H1 (cell line): Measurements from ENCODE around the gene CYP4B1. TPM values are rescaled to one million over a fixed set of nuclear protein-coding genes. Genes with fewer than 3 reads are reported as not detected.

ENCODE experiments used
- CTCF ChIA-PET: fragments of 300-600 bp; sonication (Branson Sonifier 250); formaldehyde crosslinking; loops from one replicate; lab custom pipeline; 2021; ENCODE audit not compliant: partially characterized antibody; lab: Charles Lee
- POLR2A ChIA-PET: fragments of 300-600 bp; sonication (Branson Sonifier 250); formaldehyde crosslinking; loops from one replicate; lab custom pipeline; 2021; ENCODE audit warnings: inconsistent platforms; ENCODE audit not compliant: partially characterized antibody; lab: Charles Lee
- DNase-seq, 2 experiments: peaks; one replicate each; pipeline versions ENCODE4 v3.0.0 to v3.0.0-alpha.2; 2010 to 2022; ENCODE audit warnings: low spot score in 2 of 2, low read depth in 1 of 2, mixed read lengths in 1 of 2
- FAIRE-seq: peaks from 2 replicates; lab custom pipeline; 2011; peaks lifted over from hg19 to GRCh38; lab: Jason Lieb, UNC
- H2AFZ ChIP-seq: 2 replicates; pipeline ENCODE4 v1.8.1; 2012; ENCODE audit warnings: low read length, inconsistent platforms
- H2AK5ac ChIP-seq: 2 replicates; pipeline ENCODE4 v1.6.1; 2013; ENCODE audit warnings: low read depth, low read length
- H2BK120ac ChIP-seq: replicated peaks from 2 replicates; pipeline ENCODE3; 2013; ENCODE audit warnings: low read depth, low read length, inconsistent platforms
- H2BK12ac ChIP-seq: 2 replicates; pipeline ENCODE4 v1.6.1; 2013; ENCODE audit warnings: low read depth, low read length
- H2BK15ac ChIP-seq: 2 replicates; pipeline ENCODE4 v1.6.1; 2013; ENCODE audit warnings: low read length
- H2BK20ac ChIP-seq: 2 replicates; pipeline ENCODE4 v1.6.1; 2013; ENCODE audit warnings: low read length
- H2BK5ac ChIP-seq: 2 replicates; pipeline ENCODE4 v1.6.1; 2013; ENCODE audit warnings: low read depth, low read length
- H3K14ac ChIP-seq: 2 replicates; pipeline ENCODE4 v1.6.1; 2013; ENCODE audit warnings: inconsistent platforms; ENCODE audit not compliant: insufficient read length
- H3K18ac ChIP-seq: 2 replicates; pipeline ENCODE4 v1.6.1; 2013; ENCODE audit warnings: low read length; ENCODE audit errors: extremely low read depth
- H3K23ac ChIP-seq: 2 replicates; pipeline ENCODE4 v1.6.1; 2013; ENCODE audit warnings: inconsistent platforms; ENCODE audit not compliant: insufficient read length
- H3K23me2 ChIP-seq: 2 replicates; pipeline ENCODE4 v1.6.1; 2013; ENCODE audit warnings: low read depth, low read length
- H3K27ac ChIP-seq: 2 replicates; pipeline ENCODE4 v1.6.1; 2011; ENCODE audit warnings: low read depth, low read length, inconsistent platforms
- H3K27me3 ChIP-seq, 4 experiments: replicated peaks in 1 of 4; 1 replicate in 1 of 4; 2 replicates in 3 of 4; pipeline versions ENCODE4 v1.6.1 to v1.8.1; 2011 to 2013; ENCODE audit warnings: low read length in 3 of 4, mild to moderate bottlenecking in 3 of 4, inconsistent platforms in 2 of 4, mixed read lengths in 2 of 4, moderate library complexity in 1 of 4; ENCODE audit not compliant: control insufficient read depth in 3 of 4, insufficient read depth in 3 of 4; ENCODE audit errors: extremely low read depth in 1 of 4
- H3K36me3 ChIP-seq, 4 experiments: 2 replicates each; pipeline versions ENCODE4 v1.6.1 to v1.8.1; 2011 to 2013; ENCODE audit warnings: mild to moderate bottlenecking in 4 of 4, low read length in 3 of 4, moderate library complexity in 2 of 4, control low read depth in 1 of 4, inconsistent platforms in 1 of 4; ENCODE audit not compliant: insufficient read depth in 4 of 4, control insufficient read depth in 2 of 4
- H3K4ac ChIP-seq: replicated peaks from 2 replicates; pipeline ENCODE3; 2013; ENCODE audit warnings: low read length, low read depth, mixed read lengths, inconsistent platforms; ENCODE audit not compliant: insufficient read length
- H3K4me1 ChIP-seq, 4 experiments: replicated peaks in 1 of 4; 1 replicate in 1 of 4; 2 replicates in 3 of 4; pipeline versions ENCODE4 v1.6.1 to v1.8.1; 2011 to 2013; ENCODE audit warnings: low read length in 3 of 4, inconsistent platforms in 2 of 4, mixed read lengths in 1 of 4; ENCODE audit not compliant: insufficient read depth in 4 of 4, control insufficient read depth in 3 of 4
- H3K4me2 ChIP-seq, 2 experiments: 2 replicates each; pipeline versions ENCODE4 v1.6.1 to v1.8.1; 2011 to 2013; ENCODE audit warnings: low read depth in 2 of 2, low read length in 2 of 2, control low read depth in 1 of 2, inconsistent platforms in 1 of 2, mild to moderate bottlenecking in 1 of 2; ENCODE audit not compliant: insufficient read depth in 1 of 2
- H3K4me3 ChIP-seq, 4 experiments: fragments of 200-600, 300-600 bp in 1 of 4; sonication (generic), shearing (Covaris generic), sonication (Bioruptor Twin) in 1 of 4; 2 replicates each; pipeline versions ENCODE4 v1.5.1 to v1.8.1; 2011 to 2016; ENCODE audit warnings: low read length in 4 of 4, low read depth in 3 of 4, control low read depth in 2 of 4, inconsistent platforms in 2 of 4, mild to moderate bottlenecking in 2 of 4, mixed read lengths in 1 of 4, moderate library complexity in 1 of 4; ENCODE audit not compliant: insufficient read depth in 2 of 4; ENCODE audit errors: extremely low read depth in 1 of 4
- H3K56ac ChIP-seq: replicated peaks from 2 replicates; pipeline ENCODE3; 2013; ENCODE audit warnings: low read depth, mild to moderate bottlenecking, mixed read lengths, low read length, inconsistent platforms; ENCODE audit not compliant: insufficient read length
- H3K79me1 ChIP-seq: 2 replicates; pipeline ENCODE4 v1.6.1; 2013; ENCODE audit warnings: low read depth, low read length, control low read depth
- H3K79me2 ChIP-seq, 2 experiments: 2 replicates each; pipeline versions ENCODE4 v1.6.1 to v1.8.1; 2012 to 2013; ENCODE audit warnings: low read length in 2 of 2, mild to moderate bottlenecking in 2 of 2, inconsistent platforms in 1 of 2; ENCODE audit not compliant: insufficient read depth in 2 of 2, control insufficient read depth in 1 of 2
- H3K9ac ChIP-seq, 4 experiments: replicated peaks in 1 of 4; 1 replicate in 1 of 4; 2 replicates in 3 of 4; pipeline versions ENCODE4 v1.6.1 to v1.8.1; 2011 to 2013; ENCODE audit warnings: low read depth in 3 of 4, low read length in 3 of 4, control low read depth in 2 of 4, mild to moderate bottlenecking in 2 of 4, moderate library complexity in 2 of 4, inconsistent platforms in 1 of 4; ENCODE audit errors: extremely low read depth in 1 of 4
- H3K9me3 ChIP-seq, 2 experiments: 2 replicates each; pipeline versions ENCODE4 v1.6.1 to v1.8.1; 2012 to 2013; ENCODE audit warnings: mild to moderate bottlenecking in 2 of 2, moderate library complexity in 2 of 2, control low read depth in 1 of 2, inconsistent platforms in 1 of 2, low read depth in 1 of 2, low read length in 1 of 2, mixed read lengths in 1 of 2; ENCODE audit not compliant: insufficient read depth in 2 of 2
- H4K20me1 ChIP-seq, 2 experiments: replicated peaks in 1 of 2; 2 replicates each; pipeline versions ENCODE3 to v1.8.1; 2011 to 2013; ENCODE audit warnings: inconsistent platforms in 2 of 2, low read length in 2 of 2, mild to moderate bottlenecking in 1 of 2; ENCODE audit not compliant: insufficient read depth in 2 of 2, control insufficient read depth in 1 of 2
- H4K5ac ChIP-seq: 2 replicates; pipeline ENCODE4 v1.6.1; 2013; ENCODE audit warnings: low read length, low read depth, mixed read lengths, inconsistent platforms; ENCODE audit not compliant: insufficient read length
- H4K8ac ChIP-seq: 2 replicates; pipeline ENCODE4 v1.8.0; 2013; ENCODE audit warnings: mild to moderate bottlenecking, moderate library complexity, low read length, inconsistent platforms; ENCODE audit not compliant: insufficient read depth; ENCODE audit errors: extremely low read depth
- H4K91ac ChIP-seq: replicated peaks from 2 replicates; pipeline ENCODE3; 2013; ENCODE audit warnings: low read length, mixed read lengths, inconsistent platforms; ENCODE audit not compliant: insufficient read length
- BCL11A ChIP-seq, 2 experiments: IDR thresholded peaks; one replicate each; pipeline ENCODE4 v1.6.1; 2011; ENCODE audit warnings: low read depth in 2 of 2, low read length in 2 of 2, mild to moderate bottlenecking in 2 of 2
- CEBPB ChIP-seq: IDR thresholded peaks from 2 replicates; pipeline ENCODE4 v1.6.1; 2012; ENCODE audit warnings: low read depth, low read length
- JUND ChIP-seq: IDR thresholded peaks from 2 replicates; pipeline ENCODE4 v1.6.1; 2011; ENCODE audit warnings: mild to moderate bottlenecking, improper control_type of control experiment, low read length
- KDM4A ChIP-seq: IDR thresholded peaks from one replicate; pipeline ENCODE4 v1.7.1; 2012; ENCODE audit warnings: low read depth, mild to moderate bottlenecking, moderate library complexity, low read length, inconsistent platforms; ENCODE audit not compliant: severe bottlenecking
- NANOG ChIP-seq: IDR thresholded peaks from 2 replicates; pipeline ENCODE4 v1.6.1; 2011; ENCODE audit warnings: low read length, low read depth, mild to moderate bottlenecking, inconsistent platforms; ENCODE audit not compliant: insufficient read depth, poor library complexity, severe bottlenecking
- POLR2A ChIP-seq, 2 experiments: IDR thresholded peaks; 1 replicate in 1 of 2; 2 replicates in 1 of 2; pipeline ENCODE4 v1.6.1; 2011; ENCODE audit warnings: low read depth in 2 of 2, low read length in 2 of 2, mild to moderate bottlenecking in 2 of 2; ENCODE audit errors: control extremely low read depth in 1 of 2
- polyA plus RNA-seq, 7 experiments: library from polyadenylated mRNA; depleted of rRNA in 3 of 7; stranded (reverse) in 5 of 7; unstranded in 2 of 7; fragments of >200 nt in 5 of 7; fragments of 200-250 nt in 2 of 7; gene quantifications; 1 replicate in 5 of 7; 2 replicates in 1 of 7; 4 replicates in 1 of 7; pipeline versions ENCODE4 v1.2.1 to v1.2.3, GENCODE V29; 2011 to 2013; ENCODE audit warnings: missing spikeins in 2 of 7, mixed read lengths in 2 of 7
- total RNA-seq: library from RNA; stranded (reverse); fragmentation: NEBNext Ultra II Directional; extraction: Animal tissue kit (Norgen Biotek cat#: 25700); gene quantifications from 2 replicates; pipeline ENCODE4 v1.2.1, GENCODE V29; 2021
- TF ChIP-seq, protein P1 (sequence below): IDR thresholded peaks from 2 replicates; pipeline ENCODE4 v1.6.1; 2012; ENCODE audit warnings: inconsistent platforms

The CYP4B1 gene
- total and polyA plus RNA-seq, 2 of the 8 experiments (the other 6 are each of a cell fraction or from before 2014, with no cell fraction given) = 0.23 TPM; not detected in 1

DNA sequence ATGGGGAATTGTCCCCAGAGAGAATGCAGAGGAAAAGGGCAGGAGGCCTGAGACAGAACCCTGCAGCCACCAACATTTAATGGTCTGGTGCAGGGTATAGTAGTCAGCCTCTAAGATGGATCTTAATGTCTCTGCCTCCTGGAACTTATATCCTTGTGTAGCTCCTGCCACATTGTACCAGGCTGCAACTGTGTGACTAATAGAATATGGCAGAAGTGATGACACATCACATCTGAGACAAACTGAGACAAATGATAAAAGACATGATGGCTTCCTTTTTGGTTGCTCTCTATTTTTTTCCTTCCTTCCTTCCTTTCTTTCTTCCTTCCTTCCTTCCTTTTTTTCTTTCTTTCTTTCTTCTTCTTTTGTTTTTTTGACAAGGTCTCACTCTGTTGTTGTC is 37.1 kb upstream of the CYP4B1 start:
- Histone ChIP-seq H3K79me1 (no peaks in the 10 kb centered on the region), H2BK20ac (no peak overlapping the region), H3K9me3 (no peaks in the 10 kb centered on the region; a peak in 1 of 4 replicates), H3K18ac (no peak overlapping the region), H4K5ac (no peak overlapping the region), H4K8ac (no peak overlapping the region), H2AFZ (no peak overlapping the region), H4K20me1 (no peaks in the 10 kb centered on the region), H3K4me3 (no peak overlapping the region), H3K27ac (no peak overlapping the region), H3K23me2 (peaks cover 6% of the 10 kb centered on the region), H4K91ac (no peak overlapping the region), H3K79me2 (no peaks in the 10 kb centered on the region), H2BK15ac (no peak overlapping the region), H3K23ac (no peak overlapping the region), H3K9ac (no peak overlapping the region), H2BK12ac (no peak overlapping the region), H3K14ac (no peak overlapping the region), H3K36me3 (no peaks in the 10 kb centered on the region), H2AK5ac (no peak overlapping the region), H3K4ac (no peak overlapping the region), H2BK5ac (no peak overlapping the region), H3K56ac (no peak overlapping the region), H3K27me3 (no peaks in the 10 kb centered on the region), H3K4me2 (no peak overlapping the region), H2BK120ac (no peak overlapping the region), H3K4me1 (peaks cover 4 to 13% (median 8%) of the 10 kb centered on the region in 4 experiments; a peak in 6 of 7 replicates)
- ChIA-PET CTCF (no interaction called here), POLR2A (no interaction called here)
- DNase-seq = no peak
- TF ChIP-seq NANOG = no peak
- TF ChIP-seq BCL11A (IDR thresholded peaks at IDR 0.05; ENCODE audit: low read depth in 2 of 2, low read length in 2 of 2) = no peak
- no peak for TF ChIP-seq POLR2A (IDR thresholded peaks at IDR 0.05; ENCODE audit: control extremely low read depth in 1 of 2, low read depth in 2 of 2, low read length in 2 of 2)
- no peak for TF ChIP-seq JUND
- TF ChIP-seq KDM4A = no peak
- TF ChIP-seq, protein P1, sequence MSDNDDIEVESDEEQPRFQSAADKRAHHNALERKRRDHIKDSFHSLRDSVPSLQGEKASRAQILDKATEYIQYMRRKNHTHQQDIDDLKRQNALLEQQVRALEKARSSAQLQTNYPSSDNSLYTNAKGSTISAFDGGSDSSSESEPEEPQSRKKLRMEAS = no peak
- no peak for TF ChIP-seq CEBPB
- no peak for FAIRE-seq
